SK-N-SH (cell line): Measurements from ENCODE around the gene IRX5. TPM values are rescaled to one million over a fixed set of nuclear protein-coding genes. Genes with fewer than 3 reads are reported as not detected.

ENCODE experiments used
- CTCF ChIA-PET: fragments of 300-600, 350-600 bp; formaldehyde crosslinking; extraction: SDS; loops from one replicate; lab custom pipeline; 2021; lab: Yijun Ruan, JAX
- POLR2A ChIA-PET: fragments of 350-600 bp; sonication (Branson Sonifier 250); formaldehyde crosslinking; extraction: SDS; loops from one replicate; lab custom pipeline; 2020; ENCODE audit warnings: antibody characterized with exemption, inconsistent platforms; lab: Yijun Ruan, JAX
- DNase-seq: peaks from one replicate; pipeline ENCODE4 v3.0.0; 2012
- H2AFZ ChIP-seq: fragments of 200-600 bp; sonication (generic); 2 replicates; pipeline ENCODE4 v1.8.1; 2016; ENCODE audit warnings: antibody characterized with exemption, mild to moderate bottlenecking, low read depth
- H3F3A ChIP-seq: fragments of 200-600 bp; sonication (generic); replicated peaks from 2 replicates; pipeline ENCODE3; 2016; ENCODE audit warnings: antibody characterized with exemption, mild to moderate bottlenecking; ENCODE audit not compliant: insufficient read depth
- H3K27ac ChIP-seq, 2 experiments: fragments of 200-500 bp in 1 of 2; fragments of 200-600 bp in 1 of 2; sonication (Bioruptor generic) in 1 of 2; sonication (generic), shearing (Covaris generic) in 1 of 2; 2 replicates each; pipeline versions ENCODE4 v1.5.1 to v1.6.1; 2014 to 2016; ENCODE audit warnings: low read depth in 2 of 2, inconsistent platforms in 1 of 2, low read length in 1 of 2, mild to moderate bottlenecking in 1 of 2, mixed read lengths in 1 of 2
- H3K27me3 ChIP-seq: fragments of 200-600 bp; sonication (generic), shearing (Covaris generic); 2 replicates; pipeline ENCODE4 v1.6.1; 2016; ENCODE audit warnings: mixed run types; ENCODE audit not compliant: insufficient read depth
- H3K36me3 ChIP-seq, 2 experiments: fragments of 200-500 bp in 1 of 2; fragments of 200-600 bp in 1 of 2; sonication (Bioruptor generic) in 1 of 2; sonication (generic) in 1 of 2; replicated peaks in 1 of 2; 2 replicates each; pipeline versions ENCODE3 to v1.5.1; 2014 to 2016; ENCODE audit warnings: low read length in 1 of 2, mild to moderate bottlenecking in 1 of 2; ENCODE audit not compliant: insufficient read depth in 2 of 2, control insufficient read depth in 1 of 2
- H3K4me1 ChIP-seq, 2 experiments: fragments of 200-500 bp in 1 of 2; fragments of 200-600 bp in 1 of 2; sonication (Bioruptor generic) in 1 of 2; sonication (generic), shearing (Covaris generic) in 1 of 2; 2 replicates each; pipeline versions ENCODE4 v1.5.1 to v1.6.1; 2014 to 2016; ENCODE audit warnings: low read depth in 1 of 2, low read length in 1 of 2, mixed run types in 1 of 2; ENCODE audit not compliant: insufficient read depth in 2 of 2, control insufficient read depth in 1 of 2
- H3K4me2 ChIP-seq: fragments of 200-600 bp; sonication (generic), shearing (Covaris generic); 2 replicates; pipeline ENCODE4 v1.6.1; 2017; ENCODE audit warnings: mixed run types
- H3K4me3 ChIP-seq, 2 experiments: fragments of 200-500 bp in 1 of 2; fragments of 200-600 bp in 1 of 2; sonication (Bioruptor generic) in 1 of 2; sonication (generic), shearing (Covaris generic) in 1 of 2; 2 replicates each; pipeline versions ENCODE4 v1.5.1 to v1.8.1; 2014 to 2016; ENCODE audit warnings: low read depth in 2 of 2, inconsistent platforms in 1 of 2, low read length in 1 of 2, mild to moderate bottlenecking in 1 of 2, mixed read lengths in 1 of 2, moderate library complexity in 1 of 2
- H3K79me2 ChIP-seq: fragments of 200-600 bp; sonication (generic); 2 replicates; pipeline ENCODE4 v1.8.1; 2017; ENCODE audit warnings: mild to moderate bottlenecking; ENCODE audit not compliant: insufficient read depth
- H3K9ac ChIP-seq: fragments of 200-600 bp; sonication (generic); 2 replicates; pipeline ENCODE4 v1.6.1; 2017; ENCODE audit warnings: mixed run types
- H3K9me2 ChIP-seq: fragments of 200-600 bp; sonication (generic); 2 replicates; pipeline ENCODE4 v1.6.1; 2017; ENCODE audit warnings: mixed run types
- H3K9me3 ChIP-seq: fragments of 200-600 bp; sonication (generic); 2 replicates; pipeline ENCODE4 v1.6.1; 2017; ENCODE audit warnings: mixed run types, mild to moderate bottlenecking, moderate library complexity
- H4K20me1 ChIP-seq: fragments of 200-600 bp; sonication (generic); 2 replicates; pipeline ENCODE4 v1.6.1; 2017; ENCODE audit warnings: mild to moderate bottlenecking, mixed run types; ENCODE audit not compliant: insufficient read depth
- CHD2 ChIP-seq: fragments of 150-350 bp; IDR thresholded peaks from 2 replicates; pipeline ENCODE4 v1.6.1; 2018; ENCODE audit warnings: low read length; ENCODE audit not compliant: partially characterized antibody
- EP300 ChIP-seq, 2 experiments: IDR thresholded peaks; 2 replicates each; pipeline versions ENCODE4 v1.4.0 to v1.6.1; 2012; ENCODE audit warnings: borderline replicate concordance in 1 of 2, low read depth in 1 of 2, low read length in 1 of 2
- EZH2phosphoT487 ChIP-seq: fragments of 200-600 bp; sonication (generic); IDR thresholded peaks from 2 replicates; pipeline ENCODE4 v1.6.1; 2017; ENCODE audit warnings: low read depth, mixed run types, mild to moderate bottlenecking, antibody characterized with exemption, moderate library complexity, borderline replicate concordance
- FOSL2 ChIP-seq: IDR thresholded peaks from 2 replicates; pipeline ENCODE4 v1.4.0; 2012; ENCODE audit warnings: low read depth, mild to moderate bottlenecking, moderate library complexity, borderline replicate concordance
- MEF2A ChIP-seq: IDR thresholded peaks from 2 replicates; pipeline ENCODE4 v1.4.0; 2012; ENCODE audit warnings: low read depth, borderline replicate concordance
- MXI1 ChIP-seq: IDR thresholded peaks from 2 replicates; pipeline ENCODE4 v1.6.1; 2012; ENCODE audit warnings: mild to moderate bottlenecking, low read depth, low read length, improper control_type of control experiment
- POLR2AphosphoS5 ChIP-seq: IDR thresholded peaks from 2 replicates; pipeline ENCODE4 v1.6.1; 2012; ENCODE audit warnings: low read depth, low read length
- RAD21 ChIP-seq: IDR thresholded peaks from 2 replicates; pipeline ENCODE4 v1.6.1; 2012; ENCODE audit warnings: mild to moderate bottlenecking, low read length
- RFX5 ChIP-seq: IDR thresholded peaks from 2 replicates; pipeline ENCODE4 v1.6.1; 2012; ENCODE audit warnings: mild to moderate bottlenecking, improper control_type of control experiment, low read length
- RXRA ChIP-seq: IDR thresholded peaks from 2 replicates; pipeline ENCODE4 v1.4.0; 2012; ENCODE audit warnings: low read depth, mild to moderate bottlenecking, borderline replicate concordance
- SMC3 ChIP-seq: IDR thresholded peaks from 2 replicates; pipeline ENCODE4 v1.6.1; 2012; ENCODE audit warnings: low read depth, low read length, improper control_type of control experiment
- TAF1 ChIP-seq: IDR thresholded peaks from 2 replicates; pipeline ENCODE4 v1.6.1; 2012; ENCODE audit warnings: low read depth, mild to moderate bottlenecking, low read length, moderate library complexity, borderline replicate concordance
- TCF12 ChIP-seq: IDR thresholded peaks from 2 replicates; pipeline ENCODE4 v1.4.0; 2012
- TEAD4 ChIP-seq: IDR thresholded peaks from 2 replicates; pipeline ENCODE4 v1.4.0; 2012; ENCODE audit warnings: mild to moderate bottlenecking, borderline replicate concordance; ENCODE audit not compliant: insufficient read depth
- YY1 ChIP-seq: IDR thresholded peaks from 2 replicates; pipeline ENCODE4 v1.4.0; 2012; ENCODE audit warnings: low read depth, mild to moderate bottlenecking
- polyA plus RNA-seq, 3 experiments: library from polyadenylated mRNA; depleted of rRNA; stranded (reverse); fragments of >200 nt; gene quantifications; 2 replicates each; pipeline ENCODE4 v1.2.3, GENCODE V29; 2012
- TF ChIP-seq, protein P1 (sequence below): fragments of 200-600 bp; sonication (generic); IDR thresholded peaks from 2 replicates; pipeline ENCODE4 v1.6.1; 2017; ENCODE audit warnings: antibody characterized with exemption, mild to moderate bottlenecking, moderate library complexity
- TF ChIP-seq, protein P2 (sequence below): fragments of 150-350 bp; IDR thresholded peaks from 2 replicates; pipeline ENCODE4 v1.6.1; 2016; ENCODE audit warnings: mild to moderate bottlenecking, low read depth, low read length
- TF ChIP-seq, protein P3 (sequence below): IDR thresholded peaks from 2 replicates; pipeline ENCODE4; 2012
- TF ChIP-seq, protein P4 (sequence below): IDR thresholded peaks from 2 replicates; pipeline ENCODE4 v1.6.1; 2012; ENCODE audit warnings: mild to moderate bottlenecking, low read depth, low read length, moderate library complexity

Gene IRX5
- polyA plus RNA-seq, 1 of the 3 experiments (the other 2 are of a cell fraction): 1.4 TPM

DNA sequence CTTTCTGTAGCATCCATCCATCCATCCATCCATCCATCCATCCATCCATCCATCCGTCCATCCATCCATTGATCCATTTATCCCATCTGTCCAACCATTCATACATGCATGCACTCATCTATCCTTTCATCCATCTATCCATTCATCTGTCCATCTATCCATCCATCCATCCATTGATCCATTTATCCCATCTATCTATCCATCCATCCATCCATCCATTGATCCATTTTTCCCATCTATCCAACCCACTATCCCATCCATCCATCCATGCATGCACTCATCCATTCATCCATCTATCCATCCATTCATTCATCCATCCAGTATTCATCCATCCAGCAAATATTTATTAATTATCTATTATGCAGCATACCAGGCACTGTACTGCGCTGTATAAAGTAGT is 34.8 kb downstream of the IRX5 start (continued):
- TF ChIP-seq, protein P1, sequence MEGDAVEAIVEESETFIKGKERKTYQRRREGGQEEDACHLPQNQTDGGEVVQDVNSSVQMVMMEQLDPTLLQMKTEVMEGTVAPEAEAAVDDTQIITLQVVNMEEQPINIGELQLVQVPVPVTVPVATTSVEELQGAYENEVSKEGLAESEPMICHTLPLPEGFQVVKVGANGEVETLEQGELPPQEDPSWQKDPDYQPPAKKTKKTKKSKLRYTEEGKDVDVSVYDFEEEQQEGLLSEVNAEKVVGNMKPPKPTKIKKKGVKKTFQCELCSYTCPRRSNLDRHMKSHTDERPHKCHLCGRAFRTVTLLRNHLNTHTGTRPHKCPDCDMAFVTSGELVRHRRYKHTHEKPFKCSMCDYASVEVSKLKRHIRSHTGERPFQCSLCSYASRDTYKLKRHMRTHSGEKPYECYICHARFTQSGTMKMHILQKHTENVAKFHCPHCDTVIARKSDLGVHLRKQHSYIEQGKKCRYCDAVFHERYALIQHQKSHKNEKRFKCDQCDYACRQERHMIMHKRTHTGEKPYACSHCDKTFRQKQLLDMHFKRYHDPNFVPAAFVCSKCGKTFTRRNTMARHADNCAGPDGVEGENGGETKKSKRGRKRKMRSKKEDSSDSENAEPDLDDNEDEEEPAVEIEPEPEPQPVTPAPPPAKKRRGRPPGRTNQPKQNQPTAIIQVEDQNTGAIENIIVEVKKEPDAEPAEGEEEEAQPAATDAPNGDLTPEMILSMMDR: no peak
- TF ChIP-seq, protein P2, sequence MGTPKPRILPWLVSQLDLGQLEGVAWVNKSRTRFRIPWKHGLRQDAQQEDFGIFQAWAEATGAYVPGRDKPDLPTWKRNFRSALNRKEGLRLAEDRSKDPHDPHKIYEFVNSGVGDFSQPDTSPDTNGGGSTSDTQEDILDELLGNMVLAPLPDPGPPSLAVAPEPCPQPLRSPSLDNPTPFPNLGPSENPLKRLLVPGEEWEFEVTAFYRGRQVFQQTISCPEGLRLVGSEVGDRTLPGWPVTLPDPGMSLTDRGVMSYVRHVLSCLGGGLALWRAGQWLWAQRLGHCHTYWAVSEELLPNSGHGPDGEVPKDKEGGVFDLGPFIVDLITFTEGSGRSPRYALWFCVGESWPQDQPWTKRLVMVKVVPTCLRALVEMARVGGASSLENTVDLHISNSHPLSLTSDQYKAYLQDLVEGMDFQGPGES: no peak
- TF ChIP-seq TAF1 (no peak), SMC3 (no peak)
- TF ChIP-seq, all 33 proteins: peak for 0

DNA sequence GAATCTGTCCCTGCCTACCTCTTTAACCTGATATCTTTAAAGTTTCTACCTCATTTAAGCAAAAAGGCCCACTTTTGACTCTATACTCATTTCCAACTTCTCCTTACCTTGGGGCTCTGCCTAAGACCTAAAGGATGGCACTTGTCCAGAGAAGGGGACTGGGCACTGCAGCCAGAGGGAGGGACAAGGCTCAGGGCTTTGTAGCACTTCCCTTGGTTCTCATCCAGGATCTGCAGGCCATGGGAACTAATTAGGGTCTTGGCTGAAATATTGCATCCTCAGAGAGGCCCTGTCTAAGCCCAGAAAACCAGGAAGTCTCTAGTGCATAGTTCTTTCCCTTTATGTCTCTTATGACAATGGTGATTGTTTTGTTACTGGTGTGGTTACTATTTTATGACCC is 37.3 kb downstream of the IRX5 start:
- Histone ChIP-seq H3K4me1 (peaks cover 0 to 8% of the 10 kb centered on the region in 2 experiments; a peak in 2 of 4 replicates), H3K79me2 (no peaks in the 10 kb centered on the region), H3K36me3 (no peaks in the 10 kb centered on the region), H3K4me2 (no peak overlapping the region), H3K27me3 (no peaks in the 10 kb centered on the region; the same call in 1 of the 2 replicates), H3K9ac (no peak overlapping the region), H3F3A (no peaks in the 10 kb centered on the region), H3K9me2 (no peaks in the 10 kb centered on the region), H3K27ac (no peak overlapping the region), H3K4me3 (no peak overlapping the region), H4K20me1 (no peaks in the 10 kb centered on the region), H2AFZ (no peak overlapping the region), H3K9me3 (no peaks in the 10 kb centered on the region)
- TF ChIP-seq TAF1 (no peak), TCF12 (no peak), MXI1 (no peak), MEF2A (no peak), RAD21 (no peak), RFX5 (no peak), POLR2AphosphoS5 (no peak), YY1 (no peak), SMC3 (no peak), CHD2 (no peak), EP300 (IDR thresholded peaks at IDR 0.05; ENCODE audit: borderline replicate concordance in 1 of 2, low read depth in 1 of 2, low read length in 1 of 2) (no peak), TEAD4 (no peak), FOSL2 (no peak), RXRA (no peak), EZH2phosphoT487 (no peak)
- TF ChIP-seq, protein P3, sequence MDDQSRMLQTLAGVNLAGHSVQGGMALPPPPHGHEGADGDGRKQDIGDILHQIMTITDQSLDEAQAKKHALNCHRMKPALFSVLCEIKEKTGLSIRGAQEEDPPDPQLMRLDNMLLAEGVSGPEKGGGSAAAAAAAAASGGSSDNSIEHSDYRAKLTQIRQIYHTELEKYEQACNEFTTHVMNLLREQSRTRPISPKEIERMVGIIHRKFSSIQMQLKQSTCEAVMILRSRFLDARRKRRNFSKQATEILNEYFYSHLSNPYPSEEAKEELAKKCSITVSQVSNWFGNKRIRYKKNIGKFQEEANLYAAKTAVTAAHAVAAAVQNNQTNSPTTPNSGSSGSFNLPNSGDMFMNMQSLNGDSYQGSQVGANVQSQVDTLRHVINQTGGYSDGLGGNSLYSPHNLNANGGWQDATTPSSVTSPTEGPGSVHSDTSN: no peak
- TF ChIP-seq, protein P4, sequence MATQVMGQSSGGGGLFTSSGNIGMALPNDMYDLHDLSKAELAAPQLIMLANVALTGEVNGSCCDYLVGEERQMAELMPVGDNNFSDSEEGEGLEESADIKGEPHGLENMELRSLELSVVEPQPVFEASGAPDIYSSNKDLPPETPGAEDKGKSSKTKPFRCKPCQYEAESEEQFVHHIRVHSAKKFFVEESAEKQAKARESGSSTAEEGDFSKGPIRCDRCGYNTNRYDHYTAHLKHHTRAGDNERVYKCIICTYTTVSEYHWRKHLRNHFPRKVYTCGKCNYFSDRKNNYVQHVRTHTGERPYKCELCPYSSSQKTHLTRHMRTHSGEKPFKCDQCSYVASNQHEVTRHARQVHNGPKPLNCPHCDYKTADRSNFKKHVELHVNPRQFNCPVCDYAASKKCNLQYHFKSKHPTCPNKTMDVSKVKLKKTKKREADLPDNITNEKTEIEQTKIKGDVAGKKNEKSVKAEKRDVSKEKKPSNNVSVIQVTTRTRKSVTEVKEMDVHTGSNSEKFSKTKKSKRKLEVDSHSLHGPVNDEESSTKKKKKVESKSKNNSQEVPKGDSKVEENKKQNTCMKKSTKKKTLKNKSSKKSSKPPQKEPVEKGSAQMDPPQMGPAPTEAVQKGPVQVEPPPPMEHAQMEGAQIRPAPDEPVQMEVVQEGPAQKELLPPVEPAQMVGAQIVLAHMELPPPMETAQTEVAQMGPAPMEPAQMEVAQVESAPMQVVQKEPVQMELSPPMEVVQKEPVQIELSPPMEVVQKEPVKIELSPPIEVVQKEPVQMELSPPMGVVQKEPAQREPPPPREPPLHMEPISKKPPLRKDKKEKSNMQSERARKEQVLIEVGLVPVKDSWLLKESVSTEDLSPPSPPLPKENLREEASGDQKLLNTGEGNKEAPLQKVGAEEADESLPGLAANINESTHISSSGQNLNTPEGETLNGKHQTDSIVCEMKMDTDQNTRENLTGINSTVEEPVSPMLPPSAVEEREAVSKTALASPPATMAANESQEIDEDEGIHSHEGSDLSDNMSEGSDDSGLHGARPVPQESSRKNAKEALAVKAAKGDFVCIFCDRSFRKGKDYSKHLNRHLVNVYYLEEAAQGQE: no peak
- TF ChIP-seq, protein P2: no peak
- CTCF ChIA-PET: no interaction called here
- no peak for DNase-seq
- POLR2A ChIA-PET: no interaction called here
